CD4-positive, alpha-beta T cell (primary cell): ENCODE results near the gene CAPN7. TPM values are rescaled to one million over a fixed set of nuclear protein-coding genes. Genes with fewer than 3 reads are reported as not detected.

Experiments
- ATAC-seq: fragments of 200-7000 bp; cut with Tn5 transposase; one replicate; pipeline ENCODE4 v1.10.0; 2022; ENCODE audit warnings: mild to moderate bottlenecking; ENCODE audit not compliant: poor library complexity
- CTCF ChIA-PET: fragments of 350-600 bp; sonication (Branson Sonifier 250); formaldehyde crosslinking; loops from one replicate; lab custom pipeline; 2021; ENCODE audit warnings: antibody characterized with exemption, inconsistent platforms; lab: Charles Lee
- POLR2A ChIA-PET: fragments of 350-600 bp; sonication (Branson Sonifier 250); formaldehyde crosslinking; loops from one replicate; lab custom pipeline; 2021; ENCODE audit warnings: antibody characterized with exemption, inconsistent platforms; lab: Charles Lee
- DNase-seq, 14 experiments: peaks; one replicate each; pipeline ENCODE4 v3.0.0-alpha.2; 2013 to 2020; ENCODE audit warnings: mixed read lengths in 2 of 14
- H3K27ac ChIP-seq, 2 donors: one replicate each; pipeline versions ENCODE4 v1.5.1 to v1.7.0; 2013; ENCODE audit warnings: low read length in 2 of 2, low read depth in 1 of 2, mild to moderate bottlenecking in 1 of 2
- H3K27me3 ChIP-seq, 2 experiments: 1 replicate in 1 of 2; 2 replicates in 1 of 2; pipeline versions ENCODE4 v1.6.1 to v1.7.0; 2013; ENCODE audit warnings: low read length in 2 of 2, control low read depth in 1 of 2, mild to moderate bottlenecking in 1 of 2, moderate library complexity in 1 of 2; ENCODE audit not compliant: insufficient read depth in 2 of 2, control insufficient read depth in 1 of 2
- H3K36me3 ChIP-seq: one replicate; pipeline ENCODE4 v1.6.1; 2013; ENCODE audit warnings: low read length, control low read depth; ENCODE audit not compliant: insufficient read depth
- H3K4me1 ChIP-seq: one replicate; pipeline ENCODE4 v1.6.1; 2013; ENCODE audit warnings: low read length, control low read depth; ENCODE audit not compliant: insufficient read depth
- H3K4me3 ChIP-seq: one replicate; pipeline ENCODE4 v1.5.1; 2013; ENCODE audit warnings: mild to moderate bottlenecking, low read length, moderate library complexity
- H3K9me3 ChIP-seq, 2 experiments: 1 replicate in 1 of 2; 2 replicates in 1 of 2; pipeline versions ENCODE4 v1.6.1 to v1.7.0; 2013; ENCODE audit warnings: low read length in 2 of 2, mild to moderate bottlenecking in 2 of 2, control low read depth in 1 of 2, moderate library complexity in 1 of 2; ENCODE audit not compliant: control insufficient read depth in 1 of 2, insufficient read depth in 1 of 2
- H3K27ac Mint-ChIP-seq: one replicate; pipeline ENCODE4 v1.8.0; 2020; ENCODE audit warnings: mixed read lengths
- H3K27me3 Mint-ChIP-seq: one replicate; pipeline ENCODE4 v1.8.0; 2021; ENCODE audit warnings: mixed read lengths
- H3K36me3 Mint-ChIP-seq: one replicate; pipeline ENCODE4 v1.8.0; 2021; ENCODE audit warnings: low read depth, mixed read lengths
- H3K4me1 Mint-ChIP-seq: one replicate; pipeline ENCODE4 v1.8.0; 2021; ENCODE audit warnings: low read depth, mixed read lengths
- H3K4me3 Mint-ChIP-seq: one replicate; pipeline ENCODE4 v1.8.0; 2020; ENCODE audit warnings: mild to moderate bottlenecking, mixed read lengths
- H3K9me3 Mint-ChIP-seq: one replicate; pipeline ENCODE4 v1.8.0; 2020; ENCODE audit warnings: mixed read lengths
- CTCF ChIP-seq: fragments of 200-600 bp; IDR thresholded peaks from one replicate; pipeline ENCODE4 v1.8.0; 2022; ENCODE audit warnings: antibody characterized with exemption, mild to moderate bottlenecking
- intact Hi-C, 2 experiments: fragments of 100-400 bp; cut with DNase I in 1 of 2; cut with micrococcal nuclease in 1 of 2; formaldehyde crosslinking; loops; one replicate each; pipeline versions ENCODE4 v1.15.1 to v1.9.0; 2023 to 2025; cut with DNase I, micrococcal nuclease
- total RNA-seq, 174 experiments: library from RNA in 2 of 174; stranded (reverse) in 2 of 174; gene quantifications; one replicate each; pipeline ENCODE4 v1.2.3 and lab custom pipeline; 2021 to 2026

The CAPN7 gene
- total RNA-seq, 2 experiments from 2014 or later: 64.7 to 69.4 TPM

GRCh38 chr3:15181511-15181910, 24.5 kb upstream of the CAPN7 start:
- H3K4me1 Mint-ChIP-seq: peaks cover 12% of the 10 kb centered on the region
- ATAC-seq (no peak), DNase-seq (no peak)
- H3K27ac Mint-ChIP-seq: no peak overlapping the region
- Histone ChIP-seq H3K4me1 (no peaks in the 10 kb centered on the region), H3K27me3 (no peaks in the 10 kb centered on the region), H3K9me3 (no peaks in the 10 kb centered on the region), H3K36me3 (no peaks in the 10 kb centered on the region), H3K4me3 (no peak overlapping the region), H3K27ac (no peak overlapping the region)
- H3K4me3 Mint-ChIP-seq: no peak overlapping the region
- POLR2A ChIA-PET: no interaction called here
- no peaks in the 10 kb centered on the region for H3K36me3 Mint-ChIP-seq
- intact Hi-C loops: no loop called here
- peaks cover 23% of the 10 kb centered on the region for H3K27me3 Mint-ChIP-seq
- TF ChIP-seq CTCF: no peak
- H3K9me3 Mint-ChIP-seq: no peaks in the 10 kb centered on the region
- CTCF ChIA-PET: no interaction called here

- no peaks in the 10 kb centered on the region for H3K36me3 ChIP-seq
- H3K27ac Mint-ChIP-seq: no peak overlapping the region
- H3K4me3 ChIP-seq: no peak overlapping the region
- H3K4me3 Mint-ChIP-seq: no peak overlapping the region
- no peak for DNase-seq
- no peaks in the 10 kb centered on the region for H3K9me3 Mint-ChIP-seq
- no peak for TF ChIP-seq CTCF
- H3K36me3 Mint-ChIP-seq: no peaks in the 10 kb centered on the region
- no peak for ATAC-seq
- no peak overlapping the region for H3K27ac ChIP-seq
- no peaks in the 10 kb centered on the region for H3K9me3 ChIP-seq
- H3K27me3 Mint-ChIP-seq: peaks cover 25% of the 10 kb centered on the region
- ChIA-PET CTCF (no interaction called here), POLR2A (no interaction called here)
- peaks cover 12% of the 10 kb centered on the region for H3K4me1 Mint-ChIP-seq
- no peaks in the 10 kb centered on the region for H3K27me3 ChIP-seq
- H3K4me1 ChIP-seq: no peaks in the 10 kb centered on the region
- intact Hi-C loops: no loop called here
Measured at GRCh38 chr3:15181963-15182362, 24.1 kb upstream of the CAPN7 start.

GRCh38 chr3:15183011-15183410, 23.0 kb upstream of the CAPN7 start:
- Histone ChIP-seq H3K4me3 (no peak overlapping the region), H3K9me3 (no peaks in the 10 kb centered on the region), H3K36me3 (no peaks in the 10 kb centered on the region), H3K27me3 (no peaks in the 10 kb centered on the region), H3K4me1 (no peaks in the 10 kb centered on the region), H3K27ac (no peak overlapping the region)
- Mint-ChIP-seq H3K27me3 (peaks cover 25% of the 10 kb centered on the region), H3K36me3 (no peaks in the 10 kb centered on the region), H3K4me3 (no peak overlapping the region), H3K27ac (no peak overlapping the region), H3K9me3 (no peaks in the 10 kb centered on the region), H3K4me1 (peaks cover 12% of the 10 kb centered on the region)
- no peak for TF ChIP-seq CTCF
- intact Hi-C loops: no loop called here
- DNase-seq: no peak
- no peak for ATAC-seq
- ChIA-PET CTCF (interaction anchor here (0.8 kb wide), 1 partner anchor 11 kb away, joined by 3 read pairs; no protein-coding TSS in a partner anchor), POLR2A (no interaction called here)
